ENCODE data around the gene ZNF700.

ZNF700 gene

DNA sequence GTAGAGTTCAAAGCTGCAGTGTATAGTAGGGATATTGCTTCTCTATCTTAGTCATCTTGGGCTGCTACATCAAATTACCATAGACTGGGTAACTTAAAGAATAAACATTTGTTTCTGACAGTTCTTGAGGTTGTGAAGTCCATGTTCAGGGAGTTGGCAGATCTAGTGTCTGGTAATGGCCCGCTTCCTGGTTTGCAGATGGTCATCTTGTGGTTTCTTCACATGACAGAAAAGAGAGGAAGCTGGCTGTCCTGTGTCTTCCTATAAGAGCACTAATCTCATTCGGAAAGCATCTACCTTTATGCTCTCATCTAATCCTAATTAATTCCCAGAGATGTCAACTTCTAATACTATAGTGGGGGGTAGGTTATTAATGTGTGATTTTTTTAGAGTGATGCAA, 46.1 kb downstream of the ZNF700 start:
- TF ChIP-seq, protein P1, sequence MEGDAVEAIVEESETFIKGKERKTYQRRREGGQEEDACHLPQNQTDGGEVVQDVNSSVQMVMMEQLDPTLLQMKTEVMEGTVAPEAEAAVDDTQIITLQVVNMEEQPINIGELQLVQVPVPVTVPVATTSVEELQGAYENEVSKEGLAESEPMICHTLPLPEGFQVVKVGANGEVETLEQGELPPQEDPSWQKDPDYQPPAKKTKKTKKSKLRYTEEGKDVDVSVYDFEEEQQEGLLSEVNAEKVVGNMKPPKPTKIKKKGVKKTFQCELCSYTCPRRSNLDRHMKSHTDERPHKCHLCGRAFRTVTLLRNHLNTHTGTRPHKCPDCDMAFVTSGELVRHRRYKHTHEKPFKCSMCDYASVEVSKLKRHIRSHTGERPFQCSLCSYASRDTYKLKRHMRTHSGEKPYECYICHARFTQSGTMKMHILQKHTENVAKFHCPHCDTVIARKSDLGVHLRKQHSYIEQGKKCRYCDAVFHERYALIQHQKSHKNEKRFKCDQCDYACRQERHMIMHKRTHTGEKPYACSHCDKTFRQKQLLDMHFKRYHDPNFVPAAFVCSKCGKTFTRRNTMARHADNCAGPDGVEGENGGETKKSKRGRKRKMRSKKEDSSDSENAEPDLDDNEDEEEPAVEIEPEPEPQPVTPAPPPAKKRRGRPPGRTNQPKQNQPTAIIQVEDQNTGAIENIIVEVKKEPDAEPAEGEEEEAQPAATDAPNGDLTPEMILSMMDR (IDR thresholded peaks at IDR 0.05; ENCODE audit: low read depth, low read length), result no peak
- no peak for DNase-seq (ENCODE audit: extremely low read depth, low read depth)

GRCh38 chr19:11973019-11973810, 48.3 kb downstream of the ZNF700 start:
- TF ChIP-seq, protein P1 (IDR thresholded peaks at IDR 0.05; ENCODE audit: low read depth, low read length), result no peak
- no peak for DNase-seq (ENCODE audit: extremely low read depth, low read depth)

DNA sequence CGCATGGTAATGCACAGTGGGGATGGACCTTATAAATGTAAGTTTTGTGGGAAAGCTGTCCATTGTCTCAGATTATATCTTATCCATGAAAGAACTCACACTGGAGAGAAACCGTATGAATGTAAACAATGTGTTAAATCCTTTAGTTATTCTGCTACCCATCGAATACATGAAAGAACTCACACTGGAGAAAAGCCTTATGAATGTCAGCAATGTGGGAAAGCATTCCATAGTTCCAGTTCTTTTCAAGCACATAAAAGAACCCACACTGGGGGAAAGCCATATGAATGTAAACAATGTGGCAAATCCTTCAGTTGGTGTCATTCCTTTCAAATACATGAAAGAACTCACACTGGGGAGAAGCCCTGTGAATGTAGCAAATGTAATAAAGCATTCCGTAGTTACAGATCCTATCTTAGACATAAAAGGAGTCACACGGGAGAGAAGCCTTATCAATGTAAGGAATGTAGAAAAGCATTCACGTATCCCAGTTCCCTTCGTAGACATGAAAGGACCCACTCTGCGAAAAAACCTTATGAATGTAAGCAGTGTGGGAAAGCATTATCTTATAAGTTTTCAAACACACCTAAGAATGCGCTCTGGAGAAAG, 53.7 kb downstream of the ZNF700 start:
- DNase-seq (ENCODE audit: extremely low read depth, low read depth), result no peak
- TF ChIP-seq, protein P1 (IDR thresholded peaks at IDR 0.05; ENCODE audit: low read depth, low read length), result no peak

DNA sequence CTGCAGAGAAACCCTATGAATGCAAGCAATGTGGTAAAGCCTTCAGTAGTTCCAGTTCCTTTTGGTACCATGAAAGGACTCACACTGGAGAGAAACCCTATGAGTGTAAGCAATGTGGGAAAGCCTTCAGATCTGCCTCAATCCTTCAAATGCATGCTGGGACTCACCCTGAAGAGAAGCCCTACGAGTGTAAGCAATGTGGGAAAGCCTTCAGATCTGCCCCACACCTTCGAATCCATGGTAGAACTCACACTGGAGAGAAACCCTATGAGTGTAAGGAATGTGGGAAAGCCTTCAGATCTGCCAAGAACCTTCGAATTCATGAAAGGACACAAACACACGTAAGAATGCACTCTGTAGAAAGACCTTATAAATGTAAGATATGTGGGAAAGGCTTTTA, 54.6 kb downstream of the ZNF700 start:
- TF ChIP-seq, protein P1 (IDR thresholded peaks at IDR 0.05; ENCODE audit: low read depth, low read length), result no peak
- no peak for DNase-seq (ENCODE audit: extremely low read depth, low read depth)

- TF ChIP-seq, protein P1 (IDR thresholded peaks at IDR 0.05; ENCODE audit: low read depth, low read length), result no peak
- DNase-seq (ENCODE audit: extremely low read depth, low read depth), result no peak
Measured at GRCh38 chr19:11982526-11982925, 57.6 kb downstream of the ZNF700 start.

DNA sequence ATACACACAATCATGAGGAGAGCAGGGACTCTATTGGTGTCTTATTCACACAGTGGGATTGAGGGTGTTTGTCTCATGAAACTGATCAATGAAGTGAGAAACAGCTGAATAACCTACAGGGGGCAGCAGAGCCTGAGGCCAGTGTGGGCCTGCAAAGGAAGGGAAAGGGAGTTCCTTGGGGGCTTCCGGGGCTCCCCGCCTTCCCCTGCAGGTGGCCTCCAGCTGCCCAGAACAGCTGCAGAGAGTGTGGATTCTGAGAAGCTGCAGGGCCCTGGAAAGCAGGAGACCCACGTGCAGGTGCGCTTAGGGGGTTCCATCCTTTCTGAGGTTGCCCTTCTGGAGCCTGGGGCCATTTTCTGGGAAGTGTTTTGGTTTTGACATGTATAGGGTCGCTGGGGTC, 60.1 kb downstream of the ZNF700 start:
- no peak for DNase-seq (ENCODE audit: extremely low read depth, low read depth)
- TF ChIP-seq, protein P1 (IDR thresholded peaks at IDR 0.05; ENCODE audit: low read depth, low read length), result no peak

- TF ChIP-seq, protein P1 (IDR thresholded peaks at IDR 0.05; ENCODE audit: low read depth, low read length), result no peak
- no peak for DNase-seq (ENCODE audit: extremely low read depth, low read depth)
Measured at GRCh38 chr19:11986754-11987153, 61.8 kb downstream of the ZNF700 start.

All from AG09319 (cell line).